ENCODE results near the gene VIPR2.

The VIPR2 gene

GRCh38 chr7:159091480-159092475 is 52.9 kb downstream of the VIPR2 start:
- DNase-seq (ENCODE audit: low spot score): no peak
- TF ChIP-seq, protein P1, sequence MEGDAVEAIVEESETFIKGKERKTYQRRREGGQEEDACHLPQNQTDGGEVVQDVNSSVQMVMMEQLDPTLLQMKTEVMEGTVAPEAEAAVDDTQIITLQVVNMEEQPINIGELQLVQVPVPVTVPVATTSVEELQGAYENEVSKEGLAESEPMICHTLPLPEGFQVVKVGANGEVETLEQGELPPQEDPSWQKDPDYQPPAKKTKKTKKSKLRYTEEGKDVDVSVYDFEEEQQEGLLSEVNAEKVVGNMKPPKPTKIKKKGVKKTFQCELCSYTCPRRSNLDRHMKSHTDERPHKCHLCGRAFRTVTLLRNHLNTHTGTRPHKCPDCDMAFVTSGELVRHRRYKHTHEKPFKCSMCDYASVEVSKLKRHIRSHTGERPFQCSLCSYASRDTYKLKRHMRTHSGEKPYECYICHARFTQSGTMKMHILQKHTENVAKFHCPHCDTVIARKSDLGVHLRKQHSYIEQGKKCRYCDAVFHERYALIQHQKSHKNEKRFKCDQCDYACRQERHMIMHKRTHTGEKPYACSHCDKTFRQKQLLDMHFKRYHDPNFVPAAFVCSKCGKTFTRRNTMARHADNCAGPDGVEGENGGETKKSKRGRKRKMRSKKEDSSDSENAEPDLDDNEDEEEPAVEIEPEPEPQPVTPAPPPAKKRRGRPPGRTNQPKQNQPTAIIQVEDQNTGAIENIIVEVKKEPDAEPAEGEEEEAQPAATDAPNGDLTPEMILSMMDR (conservative IDR thresholded peaks at IDR 0.05; ENCODE audit: low read depth): no peak
- ChIA-PET POLR2A (ENCODE audit: low non-redundant PET) (no interaction called here), CTCF (no interaction called here)
- H3K27ac ChIP-seq: no peak overlapping the region

DNA sequence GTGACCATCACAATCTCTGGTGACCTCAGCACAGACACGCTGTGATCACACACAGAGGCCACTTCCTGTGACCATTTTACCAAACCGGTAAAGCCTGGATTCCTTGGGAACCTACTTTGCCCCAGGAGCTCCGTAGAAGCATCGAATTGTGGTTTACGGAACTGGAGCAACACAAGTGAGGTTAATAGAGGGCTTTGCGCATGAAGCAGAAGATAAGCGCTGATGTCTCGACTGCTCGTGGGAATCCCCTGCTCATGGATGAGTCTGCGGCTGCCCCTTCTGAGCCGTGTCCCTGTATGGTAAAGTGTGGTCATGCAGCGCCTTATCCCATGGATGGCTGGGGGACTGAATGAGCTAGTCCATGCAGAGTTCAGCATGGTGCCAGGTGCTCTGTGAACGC is 53.6 kb downstream of the VIPR2 start:
- POLR2A ChIA-PET (ENCODE audit: low non-redundant PET): no interaction called here
- H3K27ac ChIP-seq: no peak overlapping the region
- CTCF ChIA-PET: no interaction called here
- TF ChIP-seq, protein P1 (conservative IDR thresholded peaks at IDR 0.05; ENCODE audit: low read depth): no peak
- no peak for DNase-seq (ENCODE audit: low spot score)

DNA sequence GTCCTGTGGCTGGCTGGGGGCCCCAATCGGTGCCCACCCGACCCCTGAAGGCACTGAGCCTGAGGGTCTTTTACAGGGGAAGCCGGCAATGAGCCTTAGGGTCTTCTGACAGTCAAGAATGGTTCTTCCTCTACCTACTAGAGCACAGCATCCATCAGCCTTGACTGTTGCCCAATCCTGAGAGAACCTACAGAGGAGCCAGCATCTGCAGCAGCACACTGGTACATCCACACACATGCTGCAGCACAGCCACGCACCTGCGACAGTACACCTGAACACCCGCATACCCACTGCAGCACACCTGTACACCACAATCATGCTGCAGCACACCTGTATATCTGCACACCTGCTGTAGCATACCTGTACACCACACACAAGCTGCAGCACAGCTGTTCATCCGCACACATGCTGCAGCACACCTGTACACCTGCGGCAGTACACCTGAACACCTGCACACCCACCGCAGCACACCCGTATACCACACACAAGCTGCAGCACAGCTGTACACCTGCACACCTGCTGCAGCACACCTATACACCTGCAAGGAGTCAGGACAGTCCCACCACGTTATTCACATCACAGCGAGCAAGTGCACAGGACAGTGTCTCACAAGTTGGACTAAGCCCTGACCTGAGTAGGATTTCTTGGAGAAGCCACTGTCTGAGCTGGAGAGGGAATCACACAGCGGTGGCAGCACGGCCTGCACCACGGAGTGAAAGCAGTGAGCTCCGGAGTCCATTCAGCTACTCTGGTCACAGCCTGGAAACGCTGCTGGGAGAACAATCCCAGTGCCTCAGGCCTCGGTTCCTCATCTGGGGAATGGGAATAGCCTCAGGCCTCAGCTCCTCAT is 56.4 kb downstream of the VIPR2 start:
- CTCF ChIA-PET: interaction anchor here (0.6 kb wide), 1 partner anchor 84 kb away, joined by 3 read pairs; no protein-coding TSS in a partner anchor
- no peak for DNase-seq (ENCODE audit: low spot score)
- H3K27ac ChIP-seq: no peak overlapping the region
- POLR2A ChIA-PET (ENCODE audit: low non-redundant PET): no interaction called here
- TF ChIP-seq, protein P1 (conservative IDR thresholded peaks at IDR 0.05; ENCODE audit: low read depth): no peak

DNA sequence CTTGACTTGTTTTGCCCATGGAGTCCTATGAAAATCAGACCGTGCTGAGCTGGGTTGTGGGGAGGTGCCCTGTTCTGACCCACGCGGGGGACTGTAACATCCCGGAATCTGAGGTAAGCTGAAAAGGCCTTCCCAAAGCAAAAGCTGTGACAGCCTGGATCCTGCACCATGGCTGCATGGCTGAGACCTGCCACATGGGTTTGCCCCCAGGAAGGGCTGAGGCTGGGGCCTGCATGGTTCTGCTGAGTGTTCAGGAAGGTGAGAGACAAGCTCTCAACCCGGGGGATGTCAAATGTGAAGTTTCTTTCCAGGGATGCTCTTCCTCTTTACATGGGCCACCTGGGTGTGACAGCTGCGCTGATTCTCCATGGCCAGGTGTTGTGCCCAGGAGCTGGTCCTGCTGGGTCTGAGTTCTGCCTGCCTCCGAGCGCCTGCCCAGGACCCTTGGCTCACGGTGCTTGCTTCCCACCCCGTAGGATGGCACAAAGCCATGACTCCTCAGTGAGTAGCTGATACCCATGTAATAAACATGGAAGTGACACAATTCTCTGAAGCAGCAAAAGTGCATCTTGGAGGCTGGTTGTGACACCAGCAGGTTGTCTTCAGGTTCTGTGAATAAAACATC is 58.3 kb downstream of the VIPR2 start:
- DNase-seq (ENCODE audit: low spot score): no peak
- CTCF ChIA-PET: no interaction called here
- POLR2A ChIA-PET (ENCODE audit: low non-redundant PET): no interaction called here
- TF ChIP-seq, protein P1 (conservative IDR thresholded peaks at IDR 0.05; ENCODE audit: low read depth): no peak
- H3K27ac ChIP-seq: no peak overlapping the region

DNA sequence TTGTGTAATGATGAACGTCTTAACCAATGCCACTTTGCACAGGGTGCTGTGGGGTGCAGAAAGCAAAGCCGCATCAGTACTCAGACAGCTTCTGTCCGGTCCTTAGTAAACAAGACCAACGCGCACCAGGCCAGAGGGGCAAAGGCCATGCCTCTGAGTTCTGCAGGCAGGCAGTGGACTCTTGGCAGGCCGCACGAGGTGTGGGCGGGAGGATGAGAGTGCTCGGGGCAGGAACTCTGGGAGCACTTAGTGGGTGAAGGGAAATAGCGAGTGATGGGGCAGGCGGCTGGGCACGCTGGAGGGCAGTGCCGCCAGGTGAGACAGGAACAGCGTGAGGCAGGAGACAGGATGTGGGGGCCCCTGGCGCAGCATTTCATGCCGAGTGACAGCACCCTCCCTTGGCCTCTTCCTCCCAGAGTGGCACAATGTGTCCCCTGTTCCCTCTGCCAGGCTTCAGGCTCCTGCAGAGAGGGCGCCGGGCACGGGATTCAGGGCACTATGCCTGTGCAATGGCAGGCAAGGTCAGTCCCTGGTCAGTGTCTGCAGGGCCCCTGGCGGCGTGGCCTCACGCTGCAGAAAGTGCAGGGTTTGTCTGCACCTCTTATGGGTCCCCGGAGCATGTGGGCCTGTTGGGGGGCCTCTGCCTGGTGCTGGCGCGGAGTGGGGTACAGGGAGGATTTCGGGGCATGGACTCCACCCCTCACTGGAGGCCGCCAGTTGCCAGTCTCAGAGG is 60.4 kb downstream of the VIPR2 start:
- H3K27ac ChIP-seq: no peak overlapping the region
- POLR2A ChIA-PET (ENCODE audit: low non-redundant PET): no interaction called here
- CTCF ChIA-PET: no interaction called here
- no peak for DNase-seq (ENCODE audit: low spot score)
- TF ChIP-seq, protein P1 (conservative IDR thresholded peaks at IDR 0.05; ENCODE audit: low read depth): no peak
